Lower leg skin (tissue), 4 donors: ENCODE data around the gene UTS2R. TPM values are rescaled to one million over a fixed set of nuclear protein-coding genes. Genes with fewer than 3 reads are reported as not detected.

ENCODE experiments used
- DNase-seq, 2 donors: peaks; one replicate each; pipeline ENCODE4 v3.0.0-alpha.2; 2019; ENCODE audit warnings: low spot score in 2 of 2
- H3K4me3 ChIP-seq: fragments of 200-600 bp; sonication (generic); 2 replicates; pipeline ENCODE4 v1.5.1; 2017; ENCODE audit warnings: mild to moderate bottlenecking, low read depth; ENCODE audit not compliant: poor library complexity, severe bottlenecking
- POLR2A ChIP-seq, 2 donors: fragments of 450-650 bp; IDR thresholded peaks; one replicate each; pipeline ENCODE4 v1.6.1; 2016 to 2017; ENCODE audit warnings: antibody characterized with exemption in 2 of 2, mild to moderate bottlenecking in 1 of 2, moderate library complexity in 1 of 2
- WGBS, 2 donors: methylation state at CpG; one replicate each; pipeline ENCODE4 v1.1.5; 2018; 5-methylcytosine and 5-hydroxymethylcytosine counted together
- intact Hi-C: fragments of 100-400 bp; cut with DNase I; formaldehyde crosslinking; loops from one replicate; pipeline ENCODE4 v1.15.0; 2023; ENCODE audit warnings: low total_unique reads
- total RNA-seq, 4 donors: library from RNA; depleted of rRNA; stranded (reverse); fragments of >200 nt; gene quantifications; one replicate each; pipeline ENCODE4 v1.1.0, GENCODE V29; 2016
- TF ChIP-seq, protein P1 (sequence below), 3 donors: fragments of 450-650 bp; IDR thresholded peaks; one replicate each; pipeline ENCODE4 v1.5.1; 2016; ENCODE audit warnings: antibody characterized with exemption in 3 of 3, mild to moderate bottlenecking in 3 of 3, moderate library complexity in 2 of 3

The UTS2R gene
- total RNA-seq, 4 donors from 2014 or later: not detected

DNA sequence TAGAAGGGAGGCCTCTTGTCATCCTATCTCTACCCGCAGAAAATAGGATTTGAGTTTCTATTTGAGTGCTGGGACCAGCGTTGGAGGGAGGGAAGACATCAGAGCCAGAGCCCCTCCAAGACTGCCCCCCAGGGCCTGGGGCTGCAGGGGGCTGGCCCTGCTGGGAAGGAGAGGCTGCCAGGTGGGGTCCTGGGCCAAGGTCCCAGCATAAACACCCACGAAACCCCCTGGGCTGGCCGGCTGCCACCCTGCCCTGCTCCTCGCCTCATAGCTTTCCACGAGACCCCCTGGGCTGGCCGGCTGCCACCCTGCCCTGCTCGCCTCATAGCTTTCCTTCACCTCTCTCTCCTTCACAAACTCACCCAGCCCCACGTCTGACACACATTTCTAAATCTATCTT, 23.1 kb upstream of the UTS2R start:
- intact Hi-C loops: no loop called here
- H3K4me3 ChIP-seq: no peak overlapping the region
- DNase-seq: no peak
- 63 to 73% methylated on average over 9 of the region's 9 CpGs for WGBS, 2 donors
- TF ChIP-seq, protein P1, sequence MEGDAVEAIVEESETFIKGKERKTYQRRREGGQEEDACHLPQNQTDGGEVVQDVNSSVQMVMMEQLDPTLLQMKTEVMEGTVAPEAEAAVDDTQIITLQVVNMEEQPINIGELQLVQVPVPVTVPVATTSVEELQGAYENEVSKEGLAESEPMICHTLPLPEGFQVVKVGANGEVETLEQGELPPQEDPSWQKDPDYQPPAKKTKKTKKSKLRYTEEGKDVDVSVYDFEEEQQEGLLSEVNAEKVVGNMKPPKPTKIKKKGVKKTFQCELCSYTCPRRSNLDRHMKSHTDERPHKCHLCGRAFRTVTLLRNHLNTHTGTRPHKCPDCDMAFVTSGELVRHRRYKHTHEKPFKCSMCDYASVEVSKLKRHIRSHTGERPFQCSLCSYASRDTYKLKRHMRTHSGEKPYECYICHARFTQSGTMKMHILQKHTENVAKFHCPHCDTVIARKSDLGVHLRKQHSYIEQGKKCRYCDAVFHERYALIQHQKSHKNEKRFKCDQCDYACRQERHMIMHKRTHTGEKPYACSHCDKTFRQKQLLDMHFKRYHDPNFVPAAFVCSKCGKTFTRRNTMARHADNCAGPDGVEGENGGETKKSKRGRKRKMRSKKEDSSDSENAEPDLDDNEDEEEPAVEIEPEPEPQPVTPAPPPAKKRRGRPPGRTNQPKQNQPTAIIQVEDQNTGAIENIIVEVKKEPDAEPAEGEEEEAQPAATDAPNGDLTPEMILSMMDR (IDR thresholded peaks at IDR 0.05): no peak
- TF ChIP-seq POLR2A (IDR thresholded peaks at IDR 0.05): no peak

DNA sequence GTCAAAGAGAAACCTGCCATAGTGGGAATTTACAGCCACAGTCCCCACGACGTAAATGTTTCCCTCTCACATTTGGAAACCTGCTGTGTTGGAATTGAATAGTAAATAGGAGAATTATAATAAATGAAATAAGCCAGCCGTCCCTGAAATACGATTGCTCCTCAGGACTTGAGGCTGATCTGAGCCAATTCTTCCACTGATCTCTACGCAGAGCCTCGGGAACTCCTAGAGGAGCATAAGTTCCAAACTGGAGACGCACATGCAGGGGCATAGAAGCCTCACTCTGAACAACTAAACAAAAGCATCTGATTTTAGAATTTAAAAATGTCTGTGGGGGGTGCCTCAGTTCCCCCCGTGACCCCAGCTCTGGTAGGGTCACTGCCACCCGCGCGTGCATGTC, 22.7 kb upstream of the UTS2R start:
- WGBS, 2 donors: 41 to 57% methylated on average over 11 of the region's 11 CpGs
- DNase-seq: no peak
- TF ChIP-seq, protein P1 (IDR thresholded peaks at IDR 0.05): no peak
- no peak for TF ChIP-seq POLR2A (IDR thresholded peaks at IDR 0.05)
- intact Hi-C loops: no loop called here
- no peak overlapping the region for H3K4me3 ChIP-seq

DNA sequence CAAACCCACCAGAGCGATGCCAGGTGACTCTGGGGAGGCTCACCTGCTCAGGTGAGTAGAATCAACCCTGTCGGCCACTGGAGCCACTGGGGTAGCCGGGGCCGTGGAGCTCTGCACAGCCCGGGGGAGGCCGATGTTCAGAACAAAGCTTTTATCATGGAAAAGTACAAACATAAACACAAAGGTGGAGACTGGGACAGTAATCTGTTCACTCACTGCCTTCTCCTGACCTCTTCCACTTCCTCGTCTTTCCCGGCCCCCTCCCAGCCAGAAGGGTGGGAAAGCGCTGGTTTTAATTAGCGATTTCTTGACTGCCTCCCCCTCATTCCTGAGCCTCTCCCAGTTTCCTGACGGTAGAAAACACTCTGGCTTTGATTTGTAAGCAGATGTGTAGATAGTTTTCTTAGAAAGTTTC, 22.3 kb upstream of the UTS2R start:
- TF ChIP-seq, protein P1 (IDR thresholded peaks at IDR 0.05): no peak
- TF ChIP-seq POLR2A (IDR thresholded peaks at IDR 0.05): no peak
- WGBS, 2 donors: 35 to 51% methylated on average over 11 of the region's 11 CpGs
- intact Hi-C loops: no loop called here
- H3K4me3 ChIP-seq: no peak overlapping the region
- DNase-seq: no peak

DNA sequence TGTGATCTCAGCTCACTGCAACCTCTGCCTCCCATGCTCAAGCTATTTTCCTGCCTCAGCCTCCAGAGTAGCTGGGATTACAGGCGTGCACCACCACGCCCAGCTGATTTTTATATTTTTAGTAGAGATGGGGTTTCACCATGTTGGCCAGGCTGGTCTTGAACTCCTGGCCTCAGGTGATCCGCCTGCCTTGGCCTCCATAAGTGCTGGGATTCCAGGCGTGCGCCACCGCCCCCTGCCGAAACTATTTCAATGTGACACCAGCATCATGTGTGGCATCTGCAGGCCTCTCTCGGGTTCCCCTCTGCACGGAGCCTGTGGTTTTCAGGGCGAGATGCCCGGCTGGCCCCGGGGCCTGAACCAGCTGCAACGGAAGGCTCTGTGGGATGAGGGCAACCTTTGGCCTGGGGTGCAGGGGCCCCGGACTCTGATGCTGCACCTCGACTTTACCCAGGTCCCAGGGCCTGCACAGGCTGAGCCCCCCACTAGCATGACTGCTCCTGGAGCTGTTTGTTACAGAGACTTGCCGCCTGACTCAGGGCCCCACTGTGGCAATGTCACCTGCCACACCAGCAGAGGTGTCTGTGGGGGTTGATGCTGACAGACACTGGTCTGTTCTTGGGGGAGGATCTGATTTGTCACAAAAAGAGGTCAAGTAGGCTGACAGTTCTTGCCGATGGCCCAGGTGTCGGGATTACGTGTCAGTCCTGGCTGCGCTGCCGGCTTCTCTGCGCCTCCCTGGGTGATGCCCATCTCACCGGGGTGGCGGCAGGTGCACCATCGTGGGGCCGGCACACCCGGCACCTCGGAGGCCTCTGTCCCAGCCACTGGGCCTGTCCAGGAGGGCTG, 21.2 kb upstream of the UTS2R start:
- TF ChIP-seq POLR2A (IDR thresholded peaks at IDR 0.05): no peak
- TF ChIP-seq, protein P1 (IDR thresholded peaks at IDR 0.05): no peak
- WGBS, 2 donors: 79 to 81% methylated on average over 26 to 28 of the region's 28 CpGs
- H3K4me3 ChIP-seq: no peak overlapping the region
- intact Hi-C loops: loop anchor here (5.0 to 10.0 kb wide), 3 partner anchors 62 to 424 kb away; no protein-coding TSS in a partner anchor
- no peak for DNase-seq

DNA sequence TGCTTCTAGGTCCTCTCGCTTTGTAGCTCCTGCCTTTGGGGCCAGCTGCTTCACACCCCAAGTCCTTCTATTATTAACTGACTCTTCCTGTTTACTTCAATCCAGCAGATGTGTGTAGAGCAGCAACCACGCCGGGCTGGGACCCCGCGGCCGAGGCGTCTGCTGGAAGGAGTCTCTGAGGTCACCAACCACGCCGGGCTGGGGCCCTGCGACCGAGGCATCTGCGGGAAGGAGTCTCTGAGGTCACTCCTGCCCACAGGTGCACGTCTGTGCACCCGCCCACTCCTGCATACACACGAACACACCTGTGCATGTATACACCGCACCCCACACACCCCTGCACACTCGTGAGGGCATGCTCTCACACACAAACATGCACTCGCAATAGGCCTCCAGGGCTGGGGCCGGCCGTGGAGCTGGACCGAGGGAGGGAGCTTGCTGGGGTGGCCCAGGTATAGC, 20.3 kb upstream of the UTS2R start:
- intact Hi-C loops: loop anchor here (5.0 to 10.0 kb wide), 3 partner anchors 61 to 424 kb away; no protein-coding TSS in a partner anchor
- no peak for DNase-seq
- H3K4me3 ChIP-seq: no peak overlapping the region
- WGBS, 2 donors: 52 to 69% methylated on average over 20 to 21 of the region's 21 CpGs
- TF ChIP-seq, protein P1 (IDR thresholded peaks at IDR 0.05): no peak
- TF ChIP-seq POLR2A (IDR thresholded peaks at IDR 0.05): no peak
